ENCODE data around the gene PPP2R3A. TPM values are rescaled to one million over a fixed set of nuclear protein-coding genes. Genes with fewer than 3 reads are reported as not detected.

PPP2R3A gene
- polyA plus RNA-seq, 1 experiment, result 7.4 TPM

GRCh38 chr3:136184703-136185102 lies 219.2 kb downstream of the PPP2R3A start:
- Histone ChIP-seq H3K4me3 (ENCODE audit: low read depth, low read length) (no peak overlapping the region), H3K27me3 (ENCODE audit: control insufficient read depth, insufficient read depth, low read length) (no peaks in the 10 kb centered on the region), H3K36me3 (ENCODE audit: control insufficient read depth, insufficient read depth, low read length) (no peaks in the 10 kb centered on the region)
- CTCF ChIA-PET, result no interaction called here
- POLR2A ChIA-PET, result no interaction called here
- no peak for DNase-seq (ENCODE audit: low read depth)
- no peak for TF ChIP-seq CTCF (IDR thresholded peaks at IDR 0.05; ENCODE audit: insufficient read depth, low read depth, low read length)

GRCh38 chr3:136186344-136186743 lies 220.8 kb downstream of the PPP2R3A start:
- no peak for DNase-seq (ENCODE audit: low read depth)
- Histone ChIP-seq H3K36me3 (ENCODE audit: control insufficient read depth, insufficient read depth, low read length) (no peaks in the 10 kb centered on the region), H3K27me3 (ENCODE audit: control insufficient read depth, insufficient read depth, low read length) (no peaks in the 10 kb centered on the region), H3K4me3 (ENCODE audit: low read depth, low read length) (no peak overlapping the region)
- ChIA-PET POLR2A (no interaction called here), CTCF (no interaction called here)
- no peak for TF ChIP-seq CTCF (IDR thresholded peaks at IDR 0.05; ENCODE audit: insufficient read depth, low read depth, low read length)

GRCh38 chr3:136186846-136187245 lies 221.3 kb downstream of the PPP2R3A start:
- no peak for TF ChIP-seq CTCF (IDR thresholded peaks at IDR 0.05; ENCODE audit: insufficient read depth, low read depth, low read length)
- Histone ChIP-seq H3K27me3 (ENCODE audit: control insufficient read depth, insufficient read depth, low read length) (no peaks in the 10 kb centered on the region), H3K4me3 (ENCODE audit: low read depth, low read length) (no peak overlapping the region), H3K36me3 (ENCODE audit: control insufficient read depth, insufficient read depth, low read length) (no peaks in the 10 kb centered on the region)
- CTCF ChIA-PET, result no interaction called here
- POLR2A ChIA-PET, result no interaction called here
- no peak for DNase-seq (ENCODE audit: low read depth)

GRCh38 chr3:136187868-136188267 lies 222.3 kb downstream of the PPP2R3A start:
- CTCF ChIA-PET, result no interaction called here
- POLR2A ChIA-PET, result no interaction called here
- H3K36me3 ChIP-seq (ENCODE audit: control insufficient read depth, insufficient read depth, low read length), result no peaks in the 10 kb centered on the region
- H3K4me3 ChIP-seq (ENCODE audit: low read depth, low read length), result no peak overlapping the region
- no peak for TF ChIP-seq CTCF (IDR thresholded peaks at IDR 0.05; ENCODE audit: insufficient read depth, low read depth, low read length)
- no peak for DNase-seq (ENCODE audit: low read depth)
- H3K27me3 ChIP-seq (ENCODE audit: control insufficient read depth, insufficient read depth, low read length), result no peaks in the 10 kb centered on the region

- H3K36me3 ChIP-seq (ENCODE audit: control insufficient read depth, insufficient read depth, low read length), result no peaks in the 10 kb centered on the region
- no peak for TF ChIP-seq CTCF (IDR thresholded peaks at IDR 0.05; ENCODE audit: insufficient read depth, low read depth, low read length)
- CTCF ChIA-PET, result interaction anchor here (0.6 to 0.8 kb wide), 2 partner anchors 92 to 650 kb away, joined by 3 read pairs; no protein-coding TSS in a partner anchor
- DNase-seq (ENCODE audit: low read depth), result no peak
- no peak overlapping the region for H3K4me3 ChIP-seq (ENCODE audit: low read depth, low read length)
- POLR2A ChIA-PET, result no interaction called here
- H3K27me3 ChIP-seq (ENCODE audit: control insufficient read depth, insufficient read depth, low read length), result no peaks in the 10 kb centered on the region
Measured at GRCh38 chr3:136189043-136189442, 223.5 kb downstream of the PPP2R3A start.

Data from BJ (cell line).